ENCODE data around the gene FGF5. TPM values are rescaled to one million over a fixed set of nuclear protein-coding genes. Genes with fewer than 3 reads are reported as not detected.

The FGF5 gene
- total and polyA plus RNA-seq, 7 donors, result 0.05 to 0.85 (median 0.24) TPM; not detected in 4

DNA sequence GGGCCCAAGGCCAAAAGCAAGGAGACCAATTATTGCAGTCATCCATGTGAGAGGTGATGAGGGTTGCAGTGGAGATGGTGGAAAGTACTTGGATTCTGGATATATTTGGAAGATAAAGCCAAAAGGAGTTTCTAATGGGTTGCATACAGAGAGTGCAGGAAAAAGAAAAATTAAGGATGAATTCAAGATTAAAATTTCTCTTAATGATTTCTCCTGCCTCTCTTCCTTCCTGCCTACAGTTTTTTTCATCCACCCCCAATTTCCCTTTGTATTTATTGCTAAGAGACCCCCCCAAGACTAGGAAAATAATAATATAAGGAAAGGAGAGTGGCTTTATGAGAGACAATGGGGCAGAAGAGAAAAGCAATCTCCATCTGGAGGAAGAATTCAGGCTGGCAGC is 8.6 kb upstream of the FGF5 start:
- intact Hi-C loops (cut with DNase I), result no loop called here
- no peak for ATAC-seq
- DNase-seq, result no peak
- TF ChIP-seq, protein P1, sequence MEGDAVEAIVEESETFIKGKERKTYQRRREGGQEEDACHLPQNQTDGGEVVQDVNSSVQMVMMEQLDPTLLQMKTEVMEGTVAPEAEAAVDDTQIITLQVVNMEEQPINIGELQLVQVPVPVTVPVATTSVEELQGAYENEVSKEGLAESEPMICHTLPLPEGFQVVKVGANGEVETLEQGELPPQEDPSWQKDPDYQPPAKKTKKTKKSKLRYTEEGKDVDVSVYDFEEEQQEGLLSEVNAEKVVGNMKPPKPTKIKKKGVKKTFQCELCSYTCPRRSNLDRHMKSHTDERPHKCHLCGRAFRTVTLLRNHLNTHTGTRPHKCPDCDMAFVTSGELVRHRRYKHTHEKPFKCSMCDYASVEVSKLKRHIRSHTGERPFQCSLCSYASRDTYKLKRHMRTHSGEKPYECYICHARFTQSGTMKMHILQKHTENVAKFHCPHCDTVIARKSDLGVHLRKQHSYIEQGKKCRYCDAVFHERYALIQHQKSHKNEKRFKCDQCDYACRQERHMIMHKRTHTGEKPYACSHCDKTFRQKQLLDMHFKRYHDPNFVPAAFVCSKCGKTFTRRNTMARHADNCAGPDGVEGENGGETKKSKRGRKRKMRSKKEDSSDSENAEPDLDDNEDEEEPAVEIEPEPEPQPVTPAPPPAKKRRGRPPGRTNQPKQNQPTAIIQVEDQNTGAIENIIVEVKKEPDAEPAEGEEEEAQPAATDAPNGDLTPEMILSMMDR (IDR thresholded peaks at IDR 0.05), result no peak
- no peak overlapping the region for H3K4me3 ChIP-seq
- no peaks in the 10 kb centered on the region for H3K36me3 ChIP-seq (ENCODE audit: insufficient read depth in 1 of 2, low read depth in 1 of 2)
- H3K4me1 ChIP-seq, result no peaks in the 10 kb centered on the region
- peaks cover 0 to 15% (median 0%) of the 10 kb centered on the region in 3 donors for H3K27me3 ChIP-seq (ENCODE audit: insufficient read depth in 3 of 3, low read length in 2 of 3)
- no peak overlapping the region for H3K27ac ChIP-seq
- no peaks in the 10 kb centered on the region for H3K9me3 ChIP-seq

DNA sequence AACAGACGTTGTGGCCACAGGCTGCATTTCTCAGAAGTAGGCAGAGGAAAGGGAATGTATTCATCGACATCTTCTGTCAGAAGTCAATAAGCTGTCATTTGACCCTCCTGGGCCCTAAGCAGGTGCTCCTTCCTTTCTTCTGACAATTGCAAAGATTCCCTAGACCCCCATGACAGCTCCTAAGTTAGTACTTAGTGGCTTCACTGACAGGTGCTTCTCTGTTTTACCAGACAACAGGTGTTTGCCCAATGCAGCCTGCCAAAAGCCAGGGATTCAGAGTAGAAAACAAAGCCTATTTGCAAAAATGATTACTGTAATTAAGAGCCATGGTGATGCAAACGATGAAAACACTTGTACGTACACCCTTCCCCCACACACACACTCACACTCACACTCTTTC is 7.5 kb upstream of the FGF5 start:
- TF ChIP-seq, protein P1 (IDR thresholded peaks at IDR 0.05), result no peak
- Histone ChIP-seq H3K4me3 (no peak overlapping the region), H3K4me1 (no peaks in the 10 kb centered on the region), H3K36me3 (ENCODE audit: insufficient read depth in 1 of 2, low read depth in 1 of 2) (no peaks in the 10 kb centered on the region), H3K9me3 (no peaks in the 10 kb centered on the region), H3K27me3 (ENCODE audit: insufficient read depth in 3 of 3, low read length in 2 of 3) (peaks cover 0 to 26% (median 7%) of the 10 kb centered on the region in 3 donors), H3K27ac (no peak overlapping the region)
- 25 to 30% (median 28%) methylated on average over 4 of the region's 4 CpGs for whole genome bisulfite sequencing, 3 donors
- no peak for ATAC-seq
- intact Hi-C loops (cut with DNase I), result no loop called here
- DNase-seq, result no peak

DNA sequence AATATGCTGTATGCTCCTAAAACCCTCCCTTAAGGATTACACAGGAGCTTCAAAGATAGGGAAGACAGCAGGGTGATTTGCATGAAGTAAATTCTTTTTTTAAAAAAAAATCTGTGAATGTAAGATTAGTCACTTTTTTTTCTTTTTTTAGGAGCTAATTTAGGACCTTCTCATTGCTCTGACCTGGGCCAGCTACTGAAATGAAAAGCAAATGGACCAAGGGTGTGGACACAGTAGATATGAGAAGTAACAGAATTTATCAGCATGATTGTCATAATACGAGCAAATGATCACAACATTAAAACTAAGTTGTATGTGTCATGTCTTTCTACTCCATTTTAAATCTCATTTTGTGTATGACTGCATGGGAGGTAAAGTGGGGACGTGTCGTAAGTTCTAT is 6.6 kb upstream of the FGF5 start:
- DNase-seq (no peak), ATAC-seq (no peak)
- intact Hi-C loops (cut with DNase I), result no loop called here
- WGBS, 3 donors, result 92 to 93% (median 93%) methylated on average over 3 of the region's 3 CpGs
- H3K27me3 ChIP-seq (ENCODE audit: insufficient read depth in 3 of 3, low read length in 2 of 3), result peaks cover 0 to 34% (median 12%) of the 10 kb centered on the region in 3 donors
- H3K36me3 ChIP-seq (ENCODE audit: insufficient read depth in 1 of 2, low read depth in 1 of 2), result no peaks in the 10 kb centered on the region
- H3K4me3 ChIP-seq, result no peak overlapping the region
- TF ChIP-seq, protein P1 (IDR thresholded peaks at IDR 0.05), result no peak
- H3K27ac ChIP-seq, result no peak overlapping the region
- no peaks in the 10 kb centered on the region for H3K9me3 ChIP-seq
- H3K4me1 ChIP-seq, result no peaks in the 10 kb centered on the region

DNA sequence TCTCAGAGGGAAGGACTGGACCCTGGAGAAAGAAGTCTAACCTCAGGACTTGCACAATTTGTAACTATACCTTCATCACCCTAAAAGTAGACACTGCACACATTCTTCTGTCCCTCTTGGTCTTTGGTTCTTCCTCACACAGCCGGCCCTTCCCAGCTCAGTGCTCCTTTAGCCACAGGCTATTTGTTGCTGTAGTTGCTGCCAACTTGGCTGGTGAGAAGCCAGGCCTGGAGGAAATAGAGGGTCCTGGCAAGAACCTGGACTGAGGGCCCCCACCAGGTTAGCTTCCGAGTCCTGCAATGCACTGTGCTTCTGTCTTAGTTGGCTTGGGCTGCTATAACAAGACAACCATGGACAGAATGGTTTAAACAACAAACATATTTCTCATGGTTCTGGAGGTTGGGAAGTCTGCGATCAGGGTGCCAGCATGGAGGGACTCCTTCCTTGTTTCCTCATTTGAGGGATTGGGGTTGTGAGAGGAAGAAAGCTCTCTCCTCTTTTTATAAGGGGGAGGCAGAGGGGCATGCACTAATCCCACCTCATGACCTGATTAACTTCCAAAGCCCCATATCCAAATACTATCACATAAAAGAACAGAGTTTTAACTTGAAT is 4.4 kb upstream of the FGF5 start:
- Histone ChIP-seq H3K27ac (no peak overlapping the region), H3K27me3 (ENCODE audit: insufficient read depth in 3 of 3, low read length in 2 of 3) (peaks cover 0 to 45% (median 24%) of the 10 kb centered on the region in 3 donors), H3K9me3 (no peaks in the 10 kb centered on the region), H3K4me1 (peaks cover 7% of the 10 kb centered on the region), H3K4me3 (no peak overlapping the region), H3K36me3 (ENCODE audit: insufficient read depth in 1 of 2, low read depth in 1 of 2) (no peaks in the 10 kb centered on the region)
- ATAC-seq, result no peak
- 82 to 86% (median 84%) methylated on average over 3 of the region's 3 CpGs for WGBS, 3 donors
- TF ChIP-seq, protein P1 (IDR thresholded peaks at IDR 0.05), result no peak
- intact Hi-C loops (cut with DNase I), result no loop called here
- no peak for DNase-seq
